AG04450 (cell line): Measurements from ENCODE around the gene OVCA2. TPM values are rescaled to one million over a fixed set of nuclear protein-coding genes. Genes with fewer than 3 reads are reported as not detected.

Experiments
- CTCF ChIA-PET: fragments of 300-600, 350-600 bp; formaldehyde crosslinking; extraction: SDS; loops from one replicate; lab custom pipeline; 2022; ENCODE audit warnings: antibody characterized with exemption, inconsistent platforms; lab: Charles Lee
- POLR2A ChIA-PET: fragments of 350-600 bp; formaldehyde crosslinking; extraction: SDS; loops from one replicate; lab custom pipeline; 2021; ENCODE audit warnings: antibody characterized with exemption, inconsistent platforms; lab: Yijun Ruan, JAX
- DNase-seq: peaks from one replicate; pipeline ENCODE4 v3.0.0-alpha.2; 2011; ENCODE audit warnings: low read depth, low spot score
- H3K27ac ChIP-seq: one replicate; pipeline ENCODE4 v1.5.1; 2012; ENCODE audit warnings: low read depth, low read length, control low read depth
- H3K27me3 ChIP-seq: one replicate; pipeline ENCODE4 v1.6.0; 2012; ENCODE audit warnings: low read length; ENCODE audit not compliant: control insufficient read depth, insufficient read depth
- H3K4me3 ChIP-seq: 2 replicates; pipeline ENCODE4 v1.5.1; 2011; ENCODE audit warnings: mild to moderate bottlenecking, low read depth, low read length, control low read depth
- H3K9me3 ChIP-seq: 2 replicates; pipeline ENCODE4 v1.5.1; 2012; ENCODE audit warnings: low read length; ENCODE audit not compliant: control insufficient read depth, insufficient read depth
- CTCF ChIP-seq: IDR thresholded peaks from 2 replicates; pipeline ENCODE4 v1.5.1; 2011; ENCODE audit warnings: low read depth, low read length, control low read depth, inconsistent platforms
- polyA plus RNA-seq: library from polyadenylated mRNA; depleted of rRNA; stranded (reverse); fragments of >200 nt; gene quantifications from 2 replicates; pipeline ENCODE4 v1.2.3, GENCODE V29; 2011

Gene OVCA2
- polyA plus RNA-seq, 1 experiment: 38.0 TPM

GRCh38 chr17:2064520-2064971 is 22.7 kb downstream of the OVCA2 start:
- Histone ChIP-seq H3K27ac (peak overlapping the region; percentile 61), H3K9me3 (no peaks in the 10 kb centered on the region; the same call in 1 of the 2 replicates), H3K27me3 (no peaks in the 10 kb centered on the region), H3K4me3 (no peak overlapping the region)
- TF ChIP-seq CTCF: no peak
- ChIA-PET CTCF (interaction anchor here (0.6 to 2.4 kb wide), 2 partner anchors 36 to 180 kb away, joined by 3 to 7 read pairs; no protein-coding TSS in a partner anchor), POLR2A (no interaction called here)
- DNase-seq: no peak

- no peaks in the 10 kb centered on the region for H3K27me3 ChIP-seq
- ChIA-PET POLR2A (no interaction called here), CTCF (interaction anchor here (0.6 to 1.2 kb wide), 4 partner anchors 35 to 202 kb away, joined by 3 to 7 read pairs (median 4); no protein-coding TSS in a partner anchor)
- peak; percentile 37 for TF ChIP-seq CTCF
- peak overlapping the region; percentile 94 for H3K27ac ChIP-seq
- no peak for DNase-seq
- no peaks in the 10 kb centered on the region; the same call in 1 of the 2 replicates for H3K9me3 ChIP-seq
- H3K4me3 ChIP-seq: no peak overlapping the region
These were observed 23.4 kb downstream of the OVCA2 start for GRCh38 chr17:2064980-2065785.

GRCh38 chr17:2065949-2066400 is 24.2 kb downstream of the OVCA2 start:
- H3K27ac ChIP-seq: peak overlapping the region; percentile 94
- H3K4me3 ChIP-seq: no peak overlapping the region
- no peaks in the 10 kb centered on the region for H3K27me3 ChIP-seq
- no peak for TF ChIP-seq CTCF
- no peaks in the 10 kb centered on the region; the same call in 1 of the 2 replicates for H3K9me3 ChIP-seq
- ChIA-PET POLR2A (no interaction called here), CTCF (interaction anchor here (0.6 to 1.2 kb wide), 3 partner anchors 164 to 203 kb away, joined by 3 to 7 read pairs (median 6); no protein-coding TSS in a partner anchor)
- DNase-seq: no peak

- no peaks in the 10 kb centered on the region; the same call in 1 of the 2 replicates for H3K9me3 ChIP-seq
- ChIA-PET CTCF (interaction anchor here (1.1 kb wide), 1 partner anchor 178 kb away, joined by 5 read pairs; no protein-coding TSS in a partner anchor), POLR2A (interaction anchor here (0.7 to 1.6 kb wide), 3 partner anchors 15 to 54 kb away, joined by 3 to 5 read pairs (median 5); no protein-coding TSS in a partner anchor)
- no peak for DNase-seq
- H3K27me3 ChIP-seq: no peaks in the 10 kb centered on the region
- H3K27ac ChIP-seq: peak overlapping the region; percentile 94
- no peak for TF ChIP-seq CTCF
- H3K4me3 ChIP-seq: no peak overlapping the region
These were observed 25.3 kb downstream of the OVCA2 start for GRCh38 chr17:2067048-2067561.
